Lung (tissue), 12 donors: ENCODE results near the gene MARCHF10. TPM values are rescaled to one million over a fixed set of nuclear protein-coding genes. Genes with fewer than 3 reads are reported as not detected.

Source experiments
- ATAC-seq: fragments of 200-7000 bp; cut with Tn5 transposase; one replicate; pipeline ENCODE4 v1.9.1; 2020; ENCODE audit warnings: moderate number of reproducible peaks; ENCODE audit not compliant: insufficient read depth, low FRiP score
- DNase-seq, 3 donors: peaks; one replicate each; pipeline ENCODE4 v3.0.0-alpha.2; 2013 to 2017
- H3K27ac ChIP-seq, 2 donors: one replicate each; pipeline ENCODE4 v1.5.1; 2013; ENCODE audit warnings: mild to moderate bottlenecking in 2 of 2, moderate library complexity in 2 of 2, control low read depth in 1 of 2, inconsistent platforms in 1 of 2, low read depth in 1 of 2, low read length in 1 of 2
- H3K27me3 ChIP-seq, 3 donors: one replicate each; pipeline ENCODE4 v1.5.1; 2013; ENCODE audit warnings: low read length in 2 of 3; ENCODE audit not compliant: control insufficient read depth in 3 of 3, insufficient read depth in 3 of 3
- H3K36me3 ChIP-seq, 4 donors: one replicate each; pipeline ENCODE4 v1.5.1; 2013; ENCODE audit warnings: low read length in 4 of 4, mild to moderate bottlenecking in 1 of 4, moderate library complexity in 1 of 4; ENCODE audit not compliant: control insufficient read depth in 4 of 4, insufficient read depth in 4 of 4
- H3K4me1 ChIP-seq, 5 donors: one replicate each; pipeline ENCODE4 v1.5.1; 2013; ENCODE audit warnings: low read length in 5 of 5, mild to moderate bottlenecking in 2 of 5, moderate library complexity in 1 of 5; ENCODE audit not compliant: control insufficient read depth in 5 of 5, insufficient read depth in 5 of 5
- H3K4me3 ChIP-seq: one replicate; pipeline ENCODE4 v1.5.1; 2013; ENCODE audit warnings: mild to moderate bottlenecking, control low read depth, moderate library complexity
- H3K9ac ChIP-seq, 2 donors: one replicate each; pipeline ENCODE4 v1.5.1; 2013; ENCODE audit warnings: low read length in 2 of 2, control low read depth in 1 of 2; ENCODE audit not compliant: insufficient read depth in 1 of 2
- H3K9me3 ChIP-seq, 4 donors: one replicate each; pipeline ENCODE4 v1.5.1; 2013; ENCODE audit warnings: low read length in 3 of 4, mild to moderate bottlenecking in 1 of 4, moderate library complexity in 1 of 4; ENCODE audit not compliant: control insufficient read depth in 4 of 4, insufficient read depth in 3 of 4
- CTCF ChIP-seq: IDR thresholded peaks from 2 replicates; pipeline ENCODE4 v1.5.1; 2012; ENCODE audit warnings: mild to moderate bottlenecking; ENCODE audit errors: control extremely low read depth, extremely low read depth
- WGBS, 2 donors: extraction: QIAGEN DNeasy Blood & Tissue Kit; methylation state at CpG; one replicate each; pipeline ENCODE4 v1.1.7; 2013; 5-methylcytosine and 5-hydroxymethylcytosine counted together
- polyA plus RNA-seq, 2 donors: library from polyadenylated mRNA; stranded (reverse); fragments of 200-250 nt; gene quantifications; one replicate each; pipeline ENCODE4 v1.2.1, GENCODE V29; 2013
- total RNA-seq, 2 donors: library from RNA; depleted of rRNA in 1 of 2; stranded (reverse); fragments of >200 nt in 1 of 2; gene quantifications; one replicate each; pipeline ENCODE4 v1.2.1, GENCODE V29; 2014 to 2021
- donor health status: control.
- donor health status: control.
- donor health status: Bipolar disorder and iron deficiency.
- donor health status: healthy.
- donor health status: DM: yes; HTN: yes; CAD: no.

The MARCHF10 gene
- total and polyA plus RNA-seq, 4 donors: 3.1 to 13.8 (median 7.5) TPM

- H3K4me3 ChIP-seq: no peak overlapping the region
- no peaks in the 10 kb centered on the region for H3K27me3 ChIP-seq
- no peak for TF ChIP-seq CTCF
- no peaks in the 10 kb centered on the region for H3K9me3 ChIP-seq
- no peak overlapping the region for H3K27ac ChIP-seq
- H3K9ac ChIP-seq: no peak overlapping the region
- ATAC-seq (no peak), DNase-seq (peak in 1 of 3 donors; percentile 33)
- 69 to 78% methylated on average over 8 of the region's 8 CpGs for WGBS, 2 donors
- H3K4me1 ChIP-seq: peaks cover 0 to 9% (median 0%) of the 10 kb centered on the region in 5 donors
- H3K36me3 ChIP-seq: no peaks in the 10 kb centered on the region
Measured at GRCh38 chr17:62746941-62747340, 61.2 kb downstream of the MARCHF10 start.

- no peak overlapping the region for H3K4me3 ChIP-seq
- no peaks in the 10 kb centered on the region for H3K9me3 ChIP-seq
- no peak overlapping the region for H3K9ac ChIP-seq
- no peak for TF ChIP-seq CTCF
- no peaks in the 10 kb centered on the region for H3K27me3 ChIP-seq
- no peak for DNase-seq
- peaks cover 0 to 6% (median 0%) of the 10 kb centered on the region in 5 donors for H3K4me1 ChIP-seq
- WGBS, 2 donors: 78 to 81% methylated on average over 7 of the region's 7 CpGs
- H3K27ac ChIP-seq: no peak overlapping the region
- no peaks in the 10 kb centered on the region for H3K36me3 ChIP-seq
- no peak for ATAC-seq
Measured at GRCh38 chr17:62745806-62746205, 62.3 kb downstream of the MARCHF10 start.

- Histone ChIP-seq H3K27ac (no peak overlapping the region), H3K36me3 (no peaks in the 10 kb centered on the region), H3K9ac (no peak overlapping the region), H3K9me3 (no peaks in the 10 kb centered on the region), H3K4me3 (no peak overlapping the region), H3K27me3 (no peaks in the 10 kb centered on the region), H3K4me1 (no peaks in the 10 kb centered on the region)
- ATAC-seq (no peak), DNase-seq (no peak)
- 60 to 70% methylated on average over 7 of the region's 7 CpGs for WGBS, 2 donors
- TF ChIP-seq CTCF: no peak
Measured at GRCh38 chr17:62744259-62744658, 63.9 kb downstream of the MARCHF10 start.

- H3K9me3 ChIP-seq: no peaks in the 10 kb centered on the region
- DNase-seq (no peak), ATAC-seq (no peak)
- no peaks in the 10 kb centered on the region for H3K36me3 ChIP-seq
- H3K9ac ChIP-seq: no peak overlapping the region
- 92 to 93% methylated on average over 4 of the region's 4 CpGs for WGBS, 2 donors
- H3K27ac ChIP-seq: no peak overlapping the region
- H3K4me3 ChIP-seq: no peak overlapping the region
- H3K27me3 ChIP-seq: no peaks in the 10 kb centered on the region
- TF ChIP-seq CTCF: no peak
- H3K4me1 ChIP-seq: no peaks in the 10 kb centered on the region
Measured at GRCh38 chr17:62741290-62741689, 66.8 kb downstream of the MARCHF10 start.
